GM18868 (cell line): ENCODE data around the gene RERE.

ENCODE experiments used
- ATAC-seq: cut with Tn5 transposase; IDR thresholded peaks from one replicate; pipeline ENCODE4 v1.9.1; 2021; ENCODE audit warnings: mild to moderate bottlenecking, moderate library complexity; ENCODE audit not compliant: unreplicated experiment

RERE gene

GRCh38 chr1:8359617-8360481, 457.6 kb downstream of the RERE start:
- ATAC-seq = no peak

- ATAC-seq = no peak
These were observed 458.4 kb downstream of the RERE start for GRCh38 chr1:8358897-8359616.

- no peak for ATAC-seq
These were observed 459.1 kb downstream of the RERE start for GRCh38 chr1:8358241-8358896.

- no peak for ATAC-seq
These were observed 459.9 kb downstream of the RERE start for GRCh38 chr1:8357329-8358101.

- no peak for ATAC-seq
These were observed 460.9 kb downstream of the RERE start for GRCh38 chr1:8356256-8357209.

- no peak for ATAC-seq
These were observed 461.8 kb downstream of the RERE start for GRCh38 chr1:8355439-8356255.

- no peak for ATAC-seq
These were observed 463.4 kb downstream of the RERE start for GRCh38 chr1:8354038-8354437.

- no peak for ATAC-seq
These were observed 464.3 kb downstream of the RERE start for GRCh38 chr1:8352886-8353785.

GRCh38 chr1:8352471-8352845, 465.0 kb downstream of the RERE start:
- ATAC-seq = no peak

GRCh38 chr1:8351693-8352470, 465.6 kb downstream of the RERE start:
- ATAC-seq = no peak

GRCh38 chr1:8350914-8351684, 466.3 kb downstream of the RERE start:
- no peak for ATAC-seq

GRCh38 chr1:8349961-8350360, 467.5 kb downstream of the RERE start:
- ATAC-seq = no peak

GRCh38 chr1:8349473-8349865, 468.0 kb downstream of the RERE start:
- no peak for ATAC-seq

- no peak for ATAC-seq
These were observed 468.5 kb downstream of the RERE start for GRCh38 chr1:8348777-8349472.

- ATAC-seq = no peak
These were observed 469.2 kb downstream of the RERE start for GRCh38 chr1:8348047-8348776.
